HL-60 (cell line): ENCODE results near the gene APOL1.

Experiments
- CTCF ChIP-seq: IDR thresholded peaks from one replicate; pipeline ENCODE4 v1.5.1; 2011; ENCODE audit warnings: low read length, control low read depth, inconsistent platforms; ENCODE audit not compliant: insufficient read depth
- GABPA ChIP-seq: IDR thresholded peaks from 2 replicates; pipeline ENCODE4 v1.6.1; 2012; ENCODE audit warnings: low read depth
- POLR2AphosphoS5 ChIP-seq: IDR thresholded peaks from 2 replicates; pipeline ENCODE4 v1.6.1; 2012; ENCODE audit warnings: low read depth
- REST ChIP-seq: IDR thresholded peaks from 2 replicates; pipeline ENCODE4 v1.6.1; 2012; ENCODE audit warnings: low read depth; ENCODE audit not compliant: insufficient replicate concordance
- SPI1 ChIP-seq: IDR thresholded peaks from 2 replicates; pipeline ENCODE4 v1.6.1; 2012; ENCODE audit warnings: low read depth, mild to moderate bottlenecking, borderline replicate concordance

GRCh38 chr22:36213586-36213985 lies 39.3 kb upstream of the APOL1 start:
- no peak for TF ChIP-seq POLR2AphosphoS5
- TF ChIP-seq REST: no peak
- TF ChIP-seq CTCF: no peak
- no peak for TF ChIP-seq GABPA
- no peak for TF ChIP-seq SPI1
